Pancreas (tissue), 10 donors: Measurements from ENCODE around the gene NUP54. TPM values are rescaled to one million over a fixed set of nuclear protein-coding genes. Genes with fewer than 3 reads are reported as not detected.

ENCODE experiments used
- ATAC-seq, 4 donors: fragments of 200-7000 bp; cut with Tn5 transposase; one replicate each; pipeline versions ENCODE4 v1.8.0 to v1.9.1; 2020; ENCODE audit warnings: mild to moderate bottlenecking in 4 of 4, moderate library complexity in 4 of 4
- DNase-seq, 6 donors: peaks; one replicate each; pipeline ENCODE4 v3.0.0-alpha.2; 2020
- FAIRE-seq: peaks from 2 replicates; lab custom pipeline; 2012; peaks lifted over from hg19 to GRCh38; lab: Jason Lieb, UNC
- H3K27ac ChIP-seq, 4 donors: fragments of 200-600 bp; sonication (generic); 1 replicate in 3 of 4; 2 replicates in 1 of 4; pipeline versions ENCODE4 v1.5.0 to v1.8.0; 2020
- H3K27me3 ChIP-seq, 4 donors: fragments of 200-600 bp; one replicate each; pipeline ENCODE4 v1.8.0; 2021
- H3K36me3 ChIP-seq, 3 donors: fragments of 200-600 bp; sonication (generic) in 1 of 3; one replicate each; pipeline versions ENCODE4 v1.5.0 to v1.8.0; 2020 to 2021
- H3K4me1 ChIP-seq, 3 donors: fragments of 200-600 bp; one replicate each; pipeline ENCODE4 v1.8.0; 2021
- H3K4me3 ChIP-seq, 4 donors: fragments of 200-600 bp; sonication (generic) in 2 of 4; one replicate each; pipeline versions ENCODE4 v1.5.0 to v1.8.0; 2020 to 2021
- H3K9me3 ChIP-seq, 4 donors: fragments of 200-600 bp; one replicate each; pipeline ENCODE4 v1.8.0; 2021
- WGBS, 2 donors: extraction: QIAGEN DNeasy Blood & Tissue Kit; methylation state at CpG; one replicate each; pipeline ENCODE4 v1.1.7; 2013; 5-methylcytosine and 5-hydroxymethylcytosine counted together
- intact Hi-C, 3 donors: fragments of 100-400 bp; cut with DNase I; formaldehyde crosslinking; loops; one replicate each; pipeline versions ENCODE4 v1.11.1 to v1.14.2; 2022
- polyA plus RNA-seq, 2 donors: library from polyadenylated mRNA; stranded (reverse); fragments of 200-250 nt; gene quantifications; one replicate each; pipeline ENCODE4 v1.2.3, GENCODE V29; 2013
- total RNA-seq, 6 donors: library from RNA; stranded (reverse); fragmentation: NEBNext Ultra II Directional in 4 of 6; extraction: Animal tissue kit (Norgen Biotek cat#: 25700) in 4 of 6; gene quantifications; one replicate each; pipeline versions ENCODE4 v1.2.1 to v1.2.4, GENCODE V29; 2021 to 2023
- TF ChIP-seq, protein P1 (sequence below), 4 donors: fragments of 200-600 bp; sonication (generic) in 3 of 4; IDR thresholded peaks; one replicate each; pipeline versions ENCODE4 v1.5.0 to v1.8.0; 2021; ENCODE audit warnings: antibody characterized with exemption in 4 of 4
- donor health status: healthy with polysubstance abuse.
- donor health status: DM: no; HTN: no; CAD: no; lungs with moderate emphysema.
- donor health status: DM: no; HTN: no; CAD: no.
- donor health status: control.
- donor health status: control.
- donor health status: Bipolar disorder and iron deficiency.
- donor health status: DM: yes; HTN: yes; CAD: no.
- donor health status: DM: no; HTN: no; CAD: no.
- donor health status: DM: no; HTN: no; CAD: no.
- donor health status: DM: yes; HTN: yes; CAD: no.

The NUP54 gene
- total and polyA plus RNA-seq, 8 donors: 15.6 to 21.7 (median 19.2) TPM

DNA sequence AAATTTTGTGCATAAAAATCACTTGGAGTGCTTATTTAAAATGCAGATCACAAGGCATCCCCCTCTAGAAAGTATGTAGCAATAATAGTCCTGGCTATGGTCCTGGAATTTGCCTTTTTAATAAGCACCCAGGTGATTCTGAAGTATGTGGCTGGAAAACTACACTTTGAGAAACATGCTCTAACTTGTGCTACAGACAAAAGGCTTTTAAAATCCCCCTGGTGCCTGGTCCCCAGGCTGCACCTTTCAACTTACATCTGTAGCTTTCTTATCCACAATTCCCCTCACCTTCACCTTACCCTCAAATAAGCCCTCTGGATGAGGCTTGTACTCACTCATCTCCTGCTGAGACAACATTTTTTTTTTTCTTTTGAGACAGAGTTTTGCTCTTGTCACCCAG is 52.6 kb downstream of the NUP54 start:
- H3K27me3 ChIP-seq: no peaks in the 10 kb centered on the region
- no peaks in the 10 kb centered on the region for H3K9me3 ChIP-seq
- H3K27ac ChIP-seq: no peak overlapping the region
- no peak for ATAC-seq
- TF ChIP-seq, protein P1, sequence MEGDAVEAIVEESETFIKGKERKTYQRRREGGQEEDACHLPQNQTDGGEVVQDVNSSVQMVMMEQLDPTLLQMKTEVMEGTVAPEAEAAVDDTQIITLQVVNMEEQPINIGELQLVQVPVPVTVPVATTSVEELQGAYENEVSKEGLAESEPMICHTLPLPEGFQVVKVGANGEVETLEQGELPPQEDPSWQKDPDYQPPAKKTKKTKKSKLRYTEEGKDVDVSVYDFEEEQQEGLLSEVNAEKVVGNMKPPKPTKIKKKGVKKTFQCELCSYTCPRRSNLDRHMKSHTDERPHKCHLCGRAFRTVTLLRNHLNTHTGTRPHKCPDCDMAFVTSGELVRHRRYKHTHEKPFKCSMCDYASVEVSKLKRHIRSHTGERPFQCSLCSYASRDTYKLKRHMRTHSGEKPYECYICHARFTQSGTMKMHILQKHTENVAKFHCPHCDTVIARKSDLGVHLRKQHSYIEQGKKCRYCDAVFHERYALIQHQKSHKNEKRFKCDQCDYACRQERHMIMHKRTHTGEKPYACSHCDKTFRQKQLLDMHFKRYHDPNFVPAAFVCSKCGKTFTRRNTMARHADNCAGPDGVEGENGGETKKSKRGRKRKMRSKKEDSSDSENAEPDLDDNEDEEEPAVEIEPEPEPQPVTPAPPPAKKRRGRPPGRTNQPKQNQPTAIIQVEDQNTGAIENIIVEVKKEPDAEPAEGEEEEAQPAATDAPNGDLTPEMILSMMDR (IDR thresholded peaks at IDR 0.05): no peak
- no peak for DNase-seq
- no peak overlapping the region for H3K4me3 ChIP-seq
- intact Hi-C loops: no loop called here
- FAIRE-seq: no peak
- no peaks in the 10 kb centered on the region for H3K4me1 ChIP-seq
- no peaks in the 10 kb centered on the region for H3K36me3 ChIP-seq

DNA sequence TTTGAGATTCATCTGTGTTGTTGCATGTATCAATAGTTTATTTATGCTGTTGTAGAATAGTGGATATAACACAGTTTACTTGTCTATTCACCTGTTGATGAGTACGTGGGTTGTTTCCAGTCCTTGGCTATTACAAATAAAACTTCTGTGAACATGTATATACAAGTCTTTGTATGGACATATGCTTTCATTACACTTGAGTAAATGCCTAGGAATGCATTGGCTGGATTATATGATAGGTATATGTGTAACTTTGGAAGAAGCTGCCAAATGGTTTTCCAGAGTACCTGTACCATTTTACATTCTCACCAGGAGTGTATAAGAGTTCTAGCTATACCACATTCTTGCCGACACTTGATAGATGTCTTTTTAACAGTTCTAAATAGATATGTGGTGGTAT is 57.1 kb downstream of the NUP54 start:
- H3K27me3 ChIP-seq: no peaks in the 10 kb centered on the region
- H3K36me3 ChIP-seq: no peaks in the 10 kb centered on the region
- H3K4me1 ChIP-seq: peaks cover 0 to 3% (median 3%) of the 10 kb centered on the region in 3 donors
- no peak for FAIRE-seq
- H3K27ac ChIP-seq: no peak overlapping the region
- H3K4me3 ChIP-seq: no peak overlapping the region
- WGBS, 2 donors: 79 to 89% methylated on average over 2 of the region's 2 CpGs
- TF ChIP-seq, protein P1 (IDR thresholded peaks at IDR 0.05): no peak
- H3K9me3 ChIP-seq: no peaks in the 10 kb centered on the region
- no peak for DNase-seq
- ATAC-seq: no peak
- intact Hi-C loops: no loop called here

DNA sequence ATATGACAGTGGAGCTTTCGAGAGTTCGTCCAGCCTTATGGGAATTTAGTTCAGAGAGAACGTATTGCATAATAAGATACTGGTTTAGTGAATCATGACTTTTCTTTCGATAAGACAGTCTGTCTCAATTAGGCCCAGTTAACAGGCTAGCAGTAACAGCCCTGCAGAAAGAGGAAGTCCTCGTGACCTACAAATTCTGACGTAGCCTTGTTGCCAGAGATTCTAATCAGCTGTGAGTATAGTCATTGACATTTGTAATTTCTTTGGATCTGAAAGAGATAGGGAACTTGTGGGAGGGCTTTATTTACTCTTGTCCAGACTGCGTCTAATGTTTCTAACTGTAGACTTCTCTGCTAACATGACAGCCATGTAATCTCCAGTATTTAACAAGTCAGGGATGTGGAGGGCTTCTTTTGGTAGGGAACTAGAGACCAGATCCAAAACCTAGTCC is 57.9 kb downstream of the NUP54 start:
- peak in 3 of 4 donors; percentile 60 to 88 (median 78) for ATAC-seq
- 48 to 50% methylated on average over 7 of the region's 7 CpGs for WGBS, 2 donors
- intact Hi-C loops: no loop called here

DNA sequence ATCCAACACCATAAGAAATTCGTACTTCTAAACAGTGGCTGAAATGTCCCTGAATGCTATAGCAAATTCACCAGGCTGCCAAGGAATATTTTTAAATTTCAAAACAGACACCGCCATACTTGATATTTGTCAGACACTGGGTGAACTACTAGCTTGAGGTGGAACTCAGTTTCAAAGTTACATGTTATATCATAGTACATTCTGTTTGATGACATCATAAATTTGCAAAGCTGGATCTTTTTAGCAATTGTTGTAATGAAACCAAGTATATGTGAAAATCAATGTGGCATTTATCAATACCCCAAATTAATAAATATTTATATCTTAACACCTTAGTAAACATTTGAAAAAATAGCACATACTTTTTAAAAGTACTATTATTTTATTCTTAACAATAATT is 59.5 kb downstream of the NUP54 start:
- ATAC-seq (no peak), FAIRE-seq (no peak), DNase-seq (no peak)
- no peaks in the 10 kb centered on the region for H3K9me3 ChIP-seq
- no peaks in the 10 kb centered on the region for H3K27me3 ChIP-seq
- H3K36me3 ChIP-seq: no peaks in the 10 kb centered on the region
- peaks cover 0 to 3% (median 3%) of the 10 kb centered on the region in 3 donors for H3K4me1 ChIP-seq
- WGBS, 2 donors: 79 to 87% methylated on average over 2 of the region's 2 CpGs
- TF ChIP-seq, protein P1 (IDR thresholded peaks at IDR 0.05): no peak
- H3K27ac ChIP-seq: no peak overlapping the region
- intact Hi-C loops: no loop called here
- H3K4me3 ChIP-seq: no peak overlapping the region

More for the DNA sequence above, 57.9 kb downstream of the NUP54 start:
- Histone ChIP-seq H3K36me3 (no peaks in the 10 kb centered on the region), H3K27me3 (no peaks in the 10 kb centered on the region), H3K27ac (peak overlapping the region in 2 of 4 donors; percentile 38 to 50), H3K9me3 (no peaks in the 10 kb centered on the region), H3K4me1 (peaks cover 0 to 3% (median 3%) of the 10 kb centered on the region in 3 donors), H3K4me3 (no peak overlapping the region)
- DNase-seq (peak in 2 of 6 donors; percentile 6 to 41), FAIRE-seq (no peak)
- TF ChIP-seq, protein P1 (IDR thresholded peaks at IDR 0.05): no peak

DNA sequence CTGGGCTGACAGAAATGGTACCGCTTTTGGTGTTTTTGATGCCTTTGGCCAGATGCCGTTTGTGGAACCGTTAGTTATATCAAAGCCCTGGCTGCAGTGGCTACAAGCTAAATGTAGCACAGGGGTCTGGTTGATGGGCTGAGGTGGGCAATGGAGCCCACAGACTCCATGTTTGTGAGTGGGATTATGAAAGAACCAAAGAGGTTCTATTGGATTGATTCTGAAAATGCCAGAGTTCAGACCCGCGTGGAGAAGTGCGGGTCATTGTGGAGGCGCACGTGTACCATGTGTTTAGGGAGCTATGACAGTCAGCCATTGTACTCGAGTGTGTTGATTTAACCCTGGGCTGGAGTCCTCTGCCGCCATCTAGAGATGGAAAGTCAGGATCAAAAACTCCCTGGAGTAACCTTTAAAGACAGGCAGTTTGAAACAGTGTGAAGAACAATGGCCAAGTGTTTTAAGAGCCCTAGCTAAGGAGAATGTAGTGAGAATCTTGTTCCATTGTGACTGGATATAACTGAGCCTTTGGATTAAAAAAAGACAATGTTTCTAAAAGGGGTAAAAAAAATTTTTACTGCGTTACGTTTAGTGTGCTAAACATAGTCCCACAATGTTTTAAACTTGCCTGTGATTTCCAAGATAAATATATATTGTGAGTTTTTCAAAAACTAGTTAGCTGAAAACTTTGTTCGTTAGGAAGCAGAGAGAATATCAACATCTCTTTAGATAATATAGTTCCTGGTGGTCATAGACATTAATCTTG is 61.0 kb downstream of the NUP54 start:
- peaks cover 0 to 3% (median 3%) of the 10 kb centered on the region in 3 donors for H3K4me1 ChIP-seq
- peak overlapping the region in 1 of 4 donors; percentile 11 for H3K4me3 ChIP-seq
- 19 to 20% methylated on average over 13 of the region's 13 CpGs for WGBS, 2 donors
- H3K27me3 ChIP-seq: no peaks in the 10 kb centered on the region
- no peaks in the 10 kb centered on the region for H3K36me3 ChIP-seq
- intact Hi-C loops: no loop called here
- H3K9me3 ChIP-seq: no peaks in the 10 kb centered on the region
- FAIRE-seq: peak; percentile 29
- no peak overlapping the region for H3K27ac ChIP-seq
- TF ChIP-seq, protein P1 (IDR thresholded peaks at IDR 0.05): peak in 1 of 4 donors; percentile 34
- peak in 5 of 6 donors; percentile 26 to 65 (median 51) for DNase-seq
- ATAC-seq: peak; percentile 88 to 98 (median 96)
